MV-4-11 (cell line): ENCODE measurements around the gene CALR.
"Not testable (repeated sequence)": the region's sequence is repeated elsewhere in the genome, so short reads cannot be mapped to it uniquely, and the experiment has no call there.

ENCODE experiments used
- DNase-seq: peaks from one replicate; lab custom pipeline; 2025; lab: John Stamatoyannopoulos, UW

The CALR gene

DNA sequence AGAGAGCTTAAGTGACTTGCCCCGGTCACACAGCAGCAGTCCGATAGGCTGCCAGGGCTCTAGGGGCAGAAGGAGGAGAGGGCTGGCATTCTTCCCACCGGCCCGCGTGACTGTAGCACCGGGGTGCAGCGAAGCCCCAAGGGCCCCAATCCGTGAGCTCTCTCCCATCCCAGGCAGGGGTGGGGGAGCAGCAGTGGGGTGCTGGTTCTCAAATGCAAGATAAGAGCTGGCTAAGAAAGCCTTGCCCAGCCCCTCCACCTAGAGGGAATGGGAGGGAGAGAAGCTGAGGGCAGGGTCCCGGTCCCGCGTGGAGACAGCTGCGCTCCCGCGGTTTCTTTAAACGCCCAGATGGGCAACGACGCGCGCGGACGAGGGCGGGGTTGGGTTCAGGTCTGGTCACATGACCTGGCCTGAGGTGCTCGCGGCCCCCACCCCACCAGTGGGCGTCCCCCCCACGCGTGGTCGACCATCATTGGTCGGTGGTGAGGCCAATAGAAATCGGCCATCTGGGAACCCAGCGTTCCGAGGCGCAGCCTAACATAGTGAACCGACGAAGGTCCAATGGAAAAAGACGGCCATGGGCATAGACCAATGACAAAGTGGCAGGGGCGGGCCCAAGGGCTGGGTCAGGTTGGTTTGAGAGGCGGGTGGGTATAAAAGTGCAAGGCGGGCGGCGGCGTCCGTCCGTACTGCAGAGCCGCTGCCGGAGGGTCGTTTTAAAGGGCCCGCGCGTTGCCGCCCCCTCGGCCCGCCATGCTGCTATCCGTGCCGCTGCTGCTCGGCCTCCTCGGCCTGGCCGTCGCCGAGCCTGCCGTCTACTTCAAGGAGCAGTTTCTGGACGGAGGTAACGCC lies at the start of gene CALR:
TSS of gene CALR (plus strand) at position 683 of the 852 bp plus-strand sequence. CDS start at position 754, 71 bp downstream.
- DNase-seq, result peak; percentile 100

GRCh38 chr19:12890299-12890786 lies 48.1 kb upstream of the CALR start:
- DNase-seq, result not testable (repeated sequence)

GRCh38 chr19:12890787-12891552 lies 47.4 kb upstream of the CALR start, which contains the start of gene GCDH:
GCDH (plus strand) TSS chr19:12891160; CDS start chr19:12891305, 145 bp downstream.
- peak; percentile 100 for DNase-seq

- no peak for DNase-seq
Observed at GRCh38 chr19:12891553-12892021, 46.8 kb upstream of the CALR start.

GRCh38 chr19:12893582-12893981 lies 44.8 kb upstream of the CALR start:
- no peak for DNase-seq

GRCh38 chr19:12896460-12896859 lies 41.9 kb upstream of the CALR start:
- DNase-seq, result no peak

GRCh38 chr19:12899891-12900518 lies 38.4 kb upstream of the CALR start:
- DNase-seq, result no peak

GRCh38 chr19:12907166-12907565 lies 31.2 kb upstream of the CALR start:
- DNase-seq, result no peak

DNA sequence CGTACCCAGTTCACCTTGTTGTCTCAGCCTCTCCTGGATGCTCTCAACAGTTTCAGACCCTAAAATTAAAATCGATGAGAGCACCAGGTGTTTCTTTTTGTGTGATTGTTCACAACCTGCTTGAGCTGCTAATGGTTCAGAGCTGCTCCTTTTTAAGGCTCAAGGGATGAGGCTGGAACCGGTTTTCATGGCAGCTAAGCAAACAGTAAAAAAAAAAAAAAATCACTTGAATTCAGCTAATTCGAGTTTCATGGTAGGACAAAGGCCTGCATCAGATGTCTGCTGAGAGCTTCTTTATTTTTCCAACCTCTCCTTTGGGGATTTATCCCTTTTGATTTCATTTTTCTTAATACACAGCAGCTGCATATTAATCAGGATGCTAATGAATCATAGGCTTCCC lies 25.8 kb upstream of the CALR start:
- no peak for DNase-seq

GRCh38 chr19:12913011-12913561 lies 25.3 kb upstream of the CALR start:
- DNase-seq, result no peak

- DNase-seq, result peak; percentile 92
Observed at GRCh38 chr19:12913851-12914690, 24.3 kb upstream of the CALR start.

- not testable (repeated sequence) for DNase-seq
Observed at GRCh38 chr19:12915860-12916259, 22.5 kb upstream of the CALR start.

GRCh38 chr19:12918253-12918652 lies 20.2 kb upstream of the CALR start:
- DNase-seq, result no peak

- no peak for DNase-seq
Observed at GRCh38 chr19:12921047-12921446, 17.4 kb upstream of the CALR start.

DNA sequence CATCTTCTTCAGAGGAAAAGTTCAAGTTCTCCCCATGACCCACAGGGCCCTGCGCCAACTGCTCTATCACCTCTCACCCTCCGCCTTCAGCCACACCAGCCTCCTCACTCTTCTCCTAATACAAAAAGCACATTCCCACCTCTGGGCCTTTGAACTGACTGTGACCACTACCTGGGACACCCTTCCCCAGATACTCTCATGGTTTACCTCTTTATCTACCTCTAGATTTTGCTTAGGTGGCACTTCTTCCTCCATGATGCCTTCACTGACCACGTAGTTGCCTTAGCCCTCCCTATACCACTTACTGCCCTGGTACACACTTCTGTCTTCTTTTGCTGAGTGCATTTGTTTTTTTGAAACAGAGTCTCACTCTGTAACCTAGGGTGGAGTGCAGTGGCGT lies 15.4 kb upstream of the CALR start:
- no peak for DNase-seq

GRCh38 chr19:12924621-12925310 lies 13.6 kb upstream of the CALR start:
- DNase-seq, result no peak

- peak; percentile 15 for DNase-seq
Observed at GRCh38 chr19:12930002-12930645, 8.3 kb upstream of the CALR start.

GRCh38 chr19:12932392-12933286 lies 5.8 kb upstream of the CALR start:
- peak; percentile 29 for DNase-seq
